ENCODE data around the gene BRPF3.

BRPF3 gene

DNA sequence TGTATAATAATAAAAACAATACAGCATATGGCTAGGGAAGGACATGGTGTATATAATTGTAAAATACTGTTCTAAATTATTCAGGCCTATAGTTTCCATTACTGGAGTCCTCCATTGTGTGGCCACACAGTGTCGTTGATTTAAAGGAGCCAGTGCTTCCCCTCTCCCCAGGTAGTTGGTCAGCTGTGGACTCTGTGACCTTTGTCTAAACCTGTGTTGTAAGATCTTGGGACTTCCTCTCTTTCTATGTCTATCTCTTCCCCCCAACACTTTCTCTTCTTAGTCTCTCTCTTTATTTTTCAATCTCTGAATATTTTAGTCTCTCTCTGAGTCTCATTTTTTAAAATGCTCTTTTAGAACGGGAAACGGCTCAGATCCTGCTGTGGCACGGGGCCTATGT lies 35.6 kb downstream of the BRPF3 start:
- no peak for DNase-seq (ENCODE audit: low read depth)

DNA sequence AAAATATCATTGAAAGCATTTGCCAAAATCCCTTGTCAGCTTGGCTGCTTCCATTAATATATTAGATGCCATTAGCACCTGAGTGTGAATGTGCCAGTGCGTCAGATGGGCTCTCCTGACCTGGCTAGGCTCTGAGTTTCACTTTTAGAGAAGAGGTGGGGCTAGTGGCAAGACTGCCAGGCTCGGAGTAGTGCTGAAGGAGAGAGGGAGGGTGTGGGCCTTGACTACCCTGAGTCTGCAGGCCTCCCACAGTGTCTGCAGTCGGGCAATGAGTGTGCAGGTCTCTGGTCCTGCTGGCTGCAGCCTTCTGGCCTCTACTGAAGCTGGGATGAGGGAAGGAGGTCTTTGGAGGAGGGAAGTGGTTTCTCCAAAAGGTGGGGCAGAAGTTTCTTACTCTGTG lies 38.8 kb downstream of the BRPF3 start:
- DNase-seq (ENCODE audit: low read depth): no peak

DNA sequence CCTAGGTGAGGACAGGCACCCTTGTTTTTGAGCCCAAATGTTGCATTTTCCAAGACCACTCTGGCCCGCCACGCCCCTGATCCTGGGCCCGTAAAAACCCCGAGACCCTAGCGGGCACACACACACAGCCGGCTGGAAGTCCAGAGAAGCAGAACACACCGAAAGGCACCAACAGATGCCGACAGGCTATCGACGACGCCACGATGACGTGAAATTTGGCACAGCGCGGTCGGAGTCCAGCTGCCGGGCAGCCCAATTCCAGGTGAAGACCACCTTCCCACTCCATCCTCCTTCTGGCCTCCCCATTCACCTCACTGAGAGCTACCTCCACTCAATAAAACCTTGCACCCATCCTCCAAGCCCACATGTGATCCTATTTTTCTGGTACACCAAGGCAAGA lies 39.3 kb downstream of the BRPF3 start:
- DNase-seq (ENCODE audit: low read depth): no peak

DNA sequence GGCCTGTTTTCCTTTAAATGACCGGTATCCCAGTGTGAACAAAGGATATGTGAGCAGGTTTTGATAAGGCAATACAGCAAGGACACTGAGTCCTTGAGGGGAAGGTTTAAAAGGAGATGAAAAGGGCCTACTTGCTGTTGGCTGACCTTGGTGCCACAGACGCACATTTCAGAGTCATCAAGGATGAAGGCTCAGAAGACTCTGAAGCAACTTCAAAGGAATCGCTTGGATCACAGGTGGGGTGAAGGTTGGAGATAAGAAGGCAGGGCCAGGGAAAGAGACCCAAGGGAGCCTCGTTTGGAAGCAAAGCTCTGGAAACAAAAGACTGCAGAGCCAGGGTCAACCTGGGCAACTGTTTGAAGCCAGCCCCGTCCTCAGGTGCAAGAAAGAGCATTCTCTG lies 43.2 kb downstream of the BRPF3 start:
- no peak for DNase-seq (ENCODE audit: low read depth)

DNA sequence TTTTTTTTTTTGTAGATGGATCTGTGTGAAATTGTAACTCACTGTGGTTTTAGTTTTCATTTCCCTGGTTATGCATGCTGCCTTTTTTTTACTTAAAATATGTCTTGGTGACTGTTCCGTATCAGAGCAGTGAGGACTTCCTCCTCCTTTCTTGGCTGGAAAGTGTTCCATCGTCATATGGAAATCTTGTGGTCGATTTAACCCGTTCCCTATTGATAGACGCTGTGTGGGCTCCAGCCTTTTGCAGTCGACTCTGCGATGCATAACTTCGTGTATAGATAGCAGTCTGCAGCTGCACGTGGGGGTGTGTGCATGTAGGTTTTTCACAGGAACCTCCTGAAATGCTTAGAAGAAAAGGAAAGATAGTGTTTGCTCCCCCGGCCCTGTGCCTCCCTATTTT lies 45.2 kb downstream of the BRPF3 start:
- no peak for DNase-seq (ENCODE audit: low read depth)

DNA sequence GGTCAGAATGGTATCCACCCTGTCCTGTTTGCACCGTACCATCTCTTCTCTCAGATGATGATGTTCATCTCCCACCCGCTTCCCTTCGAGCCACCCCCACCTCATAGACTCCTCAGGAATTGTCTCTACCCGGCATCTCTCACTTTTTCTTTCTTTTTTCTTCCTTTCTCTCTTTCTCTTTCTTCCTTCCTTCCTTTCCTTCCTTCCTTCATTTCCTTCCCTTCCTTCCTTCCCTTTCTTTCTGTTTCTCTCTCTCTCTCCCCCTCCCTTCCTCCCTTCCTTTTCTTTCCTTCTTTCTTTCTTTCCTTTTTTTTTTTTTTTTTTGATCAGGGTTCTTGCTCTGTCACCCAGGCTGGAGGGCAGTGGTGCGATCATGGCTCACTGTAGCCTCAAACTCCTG lies 45.6 kb downstream of the BRPF3 start:
- no peak for DNase-seq (ENCODE audit: low read depth)

DNA sequence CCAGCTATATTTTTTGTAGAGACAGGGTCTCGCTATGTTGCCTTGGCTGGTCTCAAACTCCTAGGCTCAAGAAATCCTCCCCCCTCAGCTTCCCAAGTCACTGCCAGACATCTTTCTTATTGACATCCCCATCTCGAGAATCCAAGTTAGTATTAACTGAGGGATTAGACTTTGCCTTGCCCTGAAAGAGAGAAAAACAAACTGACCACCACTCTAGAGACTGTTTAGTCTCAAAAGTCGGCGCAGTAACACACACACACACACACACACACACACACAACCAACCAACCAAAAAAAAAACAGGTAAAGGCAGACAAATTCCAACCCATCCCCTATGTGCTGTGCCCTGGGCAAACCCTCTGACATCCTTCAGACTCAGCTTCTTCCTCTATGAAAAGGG lies 46.1 kb downstream of the BRPF3 start:
- DNase-seq (ENCODE audit: low read depth): no peak

DNA sequence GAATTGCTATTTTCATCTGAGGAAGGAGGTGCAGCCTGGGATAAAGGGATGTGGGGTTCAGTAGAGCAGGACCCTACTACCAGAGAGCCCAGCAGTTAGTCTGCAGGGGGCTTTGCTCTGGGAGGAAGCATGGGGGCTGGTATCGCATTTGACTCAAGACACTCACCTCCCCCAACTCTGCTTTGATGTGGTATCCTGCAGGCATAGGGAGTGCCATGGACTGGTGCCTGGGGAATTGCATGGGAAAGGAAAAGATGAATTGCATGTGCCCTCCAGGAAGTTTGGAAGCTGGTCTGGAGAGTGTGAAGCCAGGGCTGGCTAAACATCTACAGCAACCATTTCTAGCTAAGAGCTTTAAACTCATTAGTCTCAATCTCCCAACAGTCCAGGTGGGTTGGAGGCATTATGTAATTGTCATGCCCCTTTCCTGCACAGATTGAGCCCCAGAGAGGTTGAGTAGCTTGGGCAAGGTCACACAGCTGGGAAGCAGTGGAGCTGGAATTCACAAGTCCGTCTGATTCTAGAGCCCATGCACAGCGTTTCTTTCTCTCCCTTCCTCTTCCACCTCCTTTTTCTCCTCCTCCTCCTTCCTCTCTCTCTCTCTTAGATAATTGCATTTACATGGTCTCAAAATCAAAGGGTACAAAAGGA lies 47.1 kb downstream of the BRPF3 start:
- no peak for DNase-seq (ENCODE audit: low read depth)

DNA sequence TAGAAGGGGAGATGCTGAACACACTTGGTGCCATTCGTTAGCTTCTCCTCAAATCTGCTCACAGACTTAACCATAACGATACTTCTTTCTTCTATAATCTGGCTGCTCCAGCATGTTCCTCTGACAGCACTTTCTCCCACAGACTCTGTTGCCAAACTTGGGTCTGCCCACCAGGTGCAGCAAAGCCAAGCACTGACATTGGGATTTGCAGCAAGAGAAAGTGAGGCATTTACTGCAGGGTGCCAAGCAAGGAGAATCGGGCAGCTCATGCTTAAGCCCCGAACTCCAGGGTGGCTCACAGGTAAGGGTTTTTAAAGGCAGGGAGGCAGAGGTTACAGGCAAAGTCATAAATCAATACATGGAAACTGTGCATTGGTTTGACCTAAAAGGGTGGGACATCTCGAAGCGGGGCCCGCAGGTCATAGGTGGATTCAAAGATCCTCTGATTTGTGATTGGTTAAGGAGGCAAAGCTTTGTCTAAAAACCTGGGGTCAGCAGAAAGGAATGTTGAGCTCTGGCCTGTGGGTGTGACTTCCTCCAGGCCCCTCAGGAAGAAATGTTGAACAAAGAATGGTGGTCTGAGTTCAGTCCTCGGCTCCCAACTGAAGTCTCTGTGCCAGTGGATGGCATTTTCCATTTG lies 48.2 kb downstream of the BRPF3 start:
- DNase-seq (ENCODE audit: low read depth): no peak

DNA sequence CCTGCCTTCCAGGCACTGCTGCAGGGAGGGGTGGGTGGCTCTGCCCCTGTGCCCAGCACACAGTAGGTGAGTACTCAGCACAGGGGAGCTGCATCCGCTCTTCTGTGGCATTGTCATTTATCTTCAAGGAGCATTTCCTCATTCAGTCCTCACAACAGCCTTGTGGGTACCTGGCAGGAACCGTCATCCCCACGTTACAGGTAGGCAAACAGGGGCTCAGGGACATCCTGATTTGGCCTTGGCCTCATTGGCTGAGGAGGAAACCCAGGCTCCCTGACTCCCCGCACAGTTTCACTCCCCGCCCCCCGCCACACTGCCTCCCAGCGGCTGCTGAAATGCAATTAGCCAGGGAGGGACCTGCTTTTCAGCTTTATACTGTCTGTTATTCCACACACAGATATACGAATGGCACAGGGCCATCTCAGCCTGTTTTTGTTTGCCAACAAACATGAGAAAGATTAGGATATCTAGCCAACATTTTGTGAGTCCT lies 49.1 kb downstream of the BRPF3 start:
- DNase-seq (ENCODE audit: low read depth): no peak

DNA sequence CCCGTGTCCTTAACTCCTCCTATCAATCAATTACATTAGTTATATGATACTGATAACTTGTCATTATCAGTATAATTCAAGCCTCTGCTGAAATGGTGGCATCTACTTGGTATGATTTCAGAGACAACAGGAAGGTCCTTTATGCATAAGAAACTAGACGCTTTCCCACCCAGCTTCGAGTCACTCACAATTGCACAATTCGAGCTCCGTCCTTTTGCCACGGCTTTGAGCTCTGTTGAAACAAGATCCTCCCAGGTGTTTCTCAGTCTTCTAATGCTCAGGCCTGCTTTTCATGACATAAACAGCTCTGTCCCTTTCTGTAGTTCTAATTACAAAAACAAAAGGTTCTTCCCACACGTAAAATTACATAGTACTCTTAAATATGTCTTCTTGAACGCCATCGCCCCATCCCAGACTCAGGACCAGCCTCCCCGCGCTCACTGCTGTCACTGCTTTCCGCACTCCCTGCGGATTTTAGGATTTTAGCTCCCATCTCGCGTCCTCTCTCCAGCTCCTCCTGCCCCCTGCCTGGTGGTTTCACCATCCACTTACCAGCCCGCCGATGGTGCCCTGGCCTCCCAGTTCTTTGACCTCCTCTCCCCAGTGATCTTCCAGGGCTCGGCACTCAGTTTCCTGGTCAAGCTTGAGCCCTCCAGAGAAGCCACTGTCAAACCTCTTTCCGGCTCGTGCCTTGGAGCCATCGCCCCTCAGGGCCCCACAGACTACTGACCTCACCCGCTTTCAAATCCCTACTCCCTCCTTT lies 50.1 kb downstream of the BRPF3 start:
- no peak for DNase-seq (ENCODE audit: low read depth)

DNA sequence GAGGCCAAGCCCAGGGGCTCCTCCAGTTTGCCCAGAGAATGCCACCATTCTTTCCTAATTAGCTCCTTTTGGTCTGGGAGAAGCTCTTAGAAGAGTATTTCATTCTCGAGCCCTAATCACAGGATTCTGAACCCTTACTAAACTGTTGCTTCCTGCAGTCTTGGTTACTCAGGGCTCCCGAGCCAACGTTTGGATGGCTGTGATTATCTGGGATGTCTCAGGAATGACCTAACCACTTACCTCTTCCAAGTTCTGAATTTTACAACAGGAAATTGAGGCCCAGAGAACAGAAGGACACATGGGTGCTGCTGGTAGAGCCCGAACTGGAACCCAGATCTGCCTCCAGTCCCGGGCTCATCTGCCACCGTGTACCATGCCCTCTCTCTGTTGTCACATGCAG lies 51.1 kb downstream of the BRPF3 start:
- no peak for DNase-seq (ENCODE audit: low read depth)

DNA sequence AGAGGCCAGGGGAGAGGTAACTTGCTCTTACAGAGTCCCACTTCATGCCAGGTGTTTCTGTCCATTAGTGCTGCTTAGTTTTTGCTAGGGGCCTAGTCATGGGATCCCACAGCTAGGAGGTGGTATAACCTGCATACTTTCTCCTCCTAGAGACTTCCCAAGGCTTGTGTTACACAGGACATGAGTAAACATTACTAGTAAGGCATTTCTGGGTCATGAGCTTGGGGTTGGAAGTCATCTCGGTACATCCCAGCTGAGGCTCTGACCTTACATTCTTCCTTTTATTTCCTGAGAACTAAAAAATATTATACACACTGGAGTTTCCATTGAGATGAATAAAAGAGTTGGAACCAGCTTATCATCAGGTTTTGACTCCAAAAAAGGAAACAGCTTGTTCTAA lies 52.4 kb downstream of the BRPF3 start:
- no peak for DNase-seq (ENCODE audit: low read depth)

DNA sequence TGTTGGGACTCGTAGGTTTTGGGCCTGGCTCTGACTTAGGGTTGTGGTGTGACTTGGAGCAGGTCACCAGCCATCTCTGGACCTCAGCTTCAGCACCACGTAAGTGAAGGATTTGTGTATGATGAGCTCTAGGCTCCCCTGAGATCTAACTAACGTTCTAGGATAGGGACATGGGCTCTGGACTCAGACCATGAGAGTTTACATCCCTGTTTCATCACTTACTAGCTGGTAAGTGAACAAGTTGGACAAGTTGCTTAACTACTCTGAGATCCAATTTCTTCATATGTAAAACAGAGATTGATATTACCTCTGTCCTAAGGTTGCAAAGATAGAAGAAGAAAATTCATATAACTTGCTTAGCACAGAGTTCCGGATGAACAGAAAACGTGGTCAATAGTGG lies 53.0 kb downstream of the BRPF3 start:
- no peak for DNase-seq (ENCODE audit: low read depth)

DNA sequence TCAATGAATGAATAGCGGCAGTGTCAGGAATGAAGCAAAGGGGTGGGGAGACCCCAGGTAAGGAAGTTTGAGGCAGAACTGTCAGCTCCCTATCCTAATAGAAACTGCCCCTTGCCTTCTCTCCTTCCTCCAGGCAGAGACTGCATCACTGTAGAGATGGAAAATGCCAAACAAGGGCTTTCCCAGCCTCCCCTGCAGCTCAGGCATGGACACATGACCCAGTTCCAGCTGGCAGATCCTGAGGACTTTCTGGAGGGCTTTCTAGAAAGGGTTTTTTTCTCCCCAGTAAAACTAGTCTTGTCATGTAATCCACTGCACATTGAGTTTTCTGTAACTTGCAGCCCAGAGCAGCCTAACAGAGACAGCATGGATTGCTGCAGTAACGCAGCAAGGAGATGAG lies 55.5 kb downstream of the BRPF3 start:
- no peak for DNase-seq (ENCODE audit: low read depth)

DNA sequence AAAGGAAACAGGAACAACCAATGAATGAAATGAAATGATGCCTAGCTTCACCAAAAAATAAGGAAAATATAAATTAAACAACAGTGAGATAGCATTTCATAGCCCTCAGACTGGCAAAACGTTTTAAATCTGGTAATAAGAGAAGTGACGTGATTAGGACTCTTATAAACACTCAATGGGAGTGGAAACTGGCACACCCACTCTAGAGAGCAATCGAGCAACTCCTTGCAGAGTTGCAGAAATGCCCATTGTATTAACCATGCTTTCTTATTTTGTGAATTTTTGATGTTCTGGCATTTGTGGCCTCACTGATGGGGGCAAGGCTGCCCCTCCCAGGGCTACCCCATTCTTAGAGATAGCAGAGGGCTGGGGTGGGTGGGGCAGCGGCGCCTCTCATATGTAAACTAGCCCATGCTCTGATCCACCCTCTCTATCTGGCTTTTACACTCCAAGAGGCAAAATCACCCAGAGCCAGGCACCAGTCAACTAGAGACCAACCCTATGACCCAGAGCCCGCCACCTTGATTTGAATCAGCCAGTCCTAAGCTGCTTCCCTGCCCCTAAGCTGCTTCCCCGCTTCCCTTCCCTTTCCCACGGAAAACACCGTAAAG lies 67.0 kb downstream of the BRPF3 start:
- no peak for DNase-seq (ENCODE audit: low read depth)

DNA sequence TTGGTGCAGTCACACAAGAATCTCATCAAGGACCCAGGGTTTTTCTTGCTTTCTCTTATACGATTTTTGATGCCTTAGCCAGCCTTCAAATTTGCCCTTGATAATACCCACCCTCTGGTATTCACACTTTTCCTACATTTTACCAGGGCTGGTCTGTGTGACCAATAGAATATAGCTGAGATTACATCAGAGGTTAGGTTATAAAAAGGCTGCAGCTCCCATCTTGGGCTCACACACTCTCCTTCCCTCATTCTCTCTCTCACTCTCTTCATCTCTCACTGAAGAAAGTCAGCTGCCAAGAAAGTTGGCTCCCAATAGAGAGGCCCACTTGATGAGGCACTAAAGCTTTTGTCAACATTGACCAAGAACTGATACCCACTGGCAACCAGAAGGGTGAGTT lies 69.2 kb downstream of the BRPF3 start:
- no peak for DNase-seq (ENCODE audit: low read depth)

DNA sequence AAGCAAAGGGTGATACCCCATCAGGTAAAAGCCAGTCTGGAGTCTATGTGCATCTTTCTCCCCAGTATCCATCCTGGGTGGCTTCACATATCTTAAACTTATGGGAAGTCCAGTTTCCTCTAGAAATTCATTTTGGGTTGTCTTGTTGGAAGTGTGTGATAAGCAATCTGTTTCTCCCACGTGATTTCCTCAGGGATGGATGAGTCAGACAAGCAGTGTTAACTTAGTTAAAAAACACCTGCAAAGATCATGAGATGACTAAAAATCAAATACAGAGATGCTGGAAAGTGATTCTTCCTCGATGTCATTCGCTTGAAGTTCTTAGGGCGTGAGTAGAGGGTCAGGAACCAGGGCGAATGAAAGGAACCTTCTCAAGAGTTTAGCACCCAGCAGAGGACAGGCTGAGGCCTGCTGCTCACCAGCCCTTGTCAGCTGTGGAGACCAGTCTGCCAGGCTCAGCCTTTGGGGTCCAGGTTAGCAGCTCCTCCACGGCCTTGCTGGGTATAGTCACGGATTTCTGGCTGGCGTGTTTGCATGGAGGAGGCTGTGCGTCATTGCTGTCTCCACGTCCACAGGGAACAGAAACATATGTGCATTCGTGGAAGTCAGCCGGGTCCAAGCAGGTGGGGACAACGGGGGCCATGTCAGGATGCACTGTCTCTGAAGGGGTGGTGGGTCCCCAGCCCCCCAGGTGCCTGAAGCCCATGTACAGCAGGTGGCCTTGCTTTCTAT lies 70.5 kb downstream of the BRPF3 start:
- no peak for DNase-seq (ENCODE audit: low read depth)

DNA sequence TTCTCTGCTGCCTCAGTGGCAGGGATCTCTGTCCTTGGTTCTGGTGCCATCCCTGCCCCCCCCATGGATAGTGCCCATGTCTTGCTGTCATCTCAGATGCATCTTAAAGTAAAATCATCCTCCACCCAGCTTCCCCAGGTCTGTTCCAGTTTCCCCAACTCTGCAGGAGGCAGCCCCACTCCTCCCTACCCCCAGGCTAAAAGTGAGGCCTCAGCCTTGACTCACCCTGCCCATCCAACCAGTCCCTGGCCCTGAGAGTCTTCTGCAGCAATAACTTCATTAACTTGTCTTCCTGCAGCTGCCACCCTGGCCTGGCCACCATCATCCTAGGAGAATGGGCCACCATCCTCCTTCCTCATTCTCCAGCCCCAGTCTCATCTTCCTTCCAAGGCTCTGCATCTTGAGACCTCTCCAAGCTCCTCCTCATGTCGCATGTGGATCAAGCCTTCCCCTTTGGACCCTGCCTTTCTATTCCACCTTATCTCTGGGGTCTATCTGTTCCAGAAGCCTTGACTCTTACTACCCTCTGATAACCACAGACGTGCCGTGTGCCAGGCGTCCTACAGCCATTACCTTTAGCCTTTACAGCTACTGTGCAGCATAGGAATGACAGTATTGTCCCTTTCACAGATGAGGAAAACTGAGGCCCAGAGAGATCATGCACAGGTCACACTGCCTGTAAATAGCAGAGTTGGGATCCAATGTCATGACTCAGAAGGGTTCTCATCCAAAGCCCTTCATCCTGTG lies 71.4 kb downstream of the BRPF3 start:
- DNase-seq (ENCODE audit: low read depth): no peak

DNA sequence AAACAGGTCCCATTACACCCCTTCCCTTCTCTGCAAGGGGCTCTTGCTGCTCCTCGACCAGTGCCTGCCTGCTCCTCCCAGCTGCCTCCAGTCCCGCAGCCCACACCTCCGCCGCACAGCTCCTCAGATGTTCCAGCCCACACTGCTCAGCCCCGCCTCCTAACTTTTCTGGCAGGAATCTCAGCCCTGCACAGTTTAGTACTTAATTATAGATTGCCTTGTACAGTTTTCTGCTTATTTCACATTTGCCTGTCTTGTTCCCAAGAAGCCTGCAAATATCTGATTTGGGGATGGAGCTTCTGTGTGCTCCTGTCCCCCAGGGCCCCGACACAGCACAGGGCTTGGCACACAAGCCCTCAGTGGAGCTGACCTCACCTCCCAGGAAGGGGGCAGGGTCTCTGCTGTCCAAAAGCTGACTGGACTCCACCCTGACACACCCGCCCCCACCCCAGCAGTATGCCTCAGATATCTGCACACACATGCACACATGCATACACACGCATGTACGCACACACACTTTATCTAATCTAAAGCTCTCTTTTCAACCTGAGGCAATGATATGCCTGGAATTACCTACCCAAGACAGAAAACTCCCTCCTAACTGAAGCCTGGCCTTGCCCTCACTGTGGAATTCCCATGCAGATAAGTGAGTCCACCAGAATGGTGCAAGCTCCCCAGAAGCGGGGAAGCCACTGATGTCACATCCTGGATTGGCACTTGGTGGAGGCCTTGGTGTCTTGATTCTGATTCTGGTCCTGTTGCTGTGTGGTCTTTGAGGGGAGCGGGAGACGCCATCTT lies 72.1 kb downstream of the BRPF3 start:
- DNase-seq (ENCODE audit: low read depth): no peak
